GM18951 (cell line): ENCODE measurements around the gene SYTL2.

Experiments
- POLR2A ChIP-seq: IDR thresholded peaks from 4 replicates; pipeline ENCODE4 v1.6.1; 2011; ENCODE audit warnings: mild to moderate bottlenecking; ENCODE audit not compliant: insufficient read length, insufficient read depth; ENCODE audit errors: extremely low read depth
- in situ Hi-C: fragments of 300-500 bp; cut with MboI; formaldehyde crosslinking; loops from one replicate; pipeline ENCODE4 v1.12.0; 2022; ENCODE audit warnings: low sequenced_read_pairs, mixed read lengths, inconsistent platforms; ENCODE audit not compliant: unreplicated experiment

The SYTL2 gene

GRCh38 chr11:85737738-85738137 is 73.2 kb downstream of the SYTL2 start:
- in situ Hi-C loops, result no loop called here

GRCh38 chr11:85735876-85736460 is 75.0 kb downstream of the SYTL2 start:
- in situ Hi-C loops, result no loop called here

More at GRCh38 chr11:85737738-85738137, 73.2 kb downstream of the SYTL2 start:
- TF ChIP-seq POLR2A, result no peak

GRCh38 chr11:85732965-85733364 is 78.0 kb downstream of the SYTL2 start:
- in situ Hi-C loops, result no loop called here

More at GRCh38 chr11:85735876-85736460, 75.0 kb downstream of the SYTL2 start:
- no peak for TF ChIP-seq POLR2A

GRCh38 chr11:85726381-85726780 is 84.6 kb downstream of the SYTL2 start:
- in situ Hi-C loops, result no loop called here
- TF ChIP-seq POLR2A, result no peak

More at GRCh38 chr11:85732965-85733364, 78.0 kb downstream of the SYTL2 start:
- TF ChIP-seq POLR2A, result no peak

GRCh38 chr11:85725510-85726258 is 85.3 kb downstream of the SYTL2 start:
- TF ChIP-seq POLR2A, result no peak
- in situ Hi-C loops, result no loop called here

GRCh38 chr11:85724748-85725465 is 86.0 kb downstream of the SYTL2 start:
- TF ChIP-seq POLR2A, result no peak
- in situ Hi-C loops, result no loop called here

- in situ Hi-C loops, result no loop called here
Observed at GRCh38 chr11:85723088-85723487, 87.9 kb downstream of the SYTL2 start.

GRCh38 chr11:85721191-85721590 is 89.8 kb downstream of the SYTL2 start:
- no peak for TF ChIP-seq POLR2A
- in situ Hi-C loops, result no loop called here

More at GRCh38 chr11:85723088-85723487, 87.9 kb downstream of the SYTL2 start:
- no peak for TF ChIP-seq POLR2A

GRCh38 chr11:85718991-85719807 is 91.7 kb downstream of the SYTL2 start:
- TF ChIP-seq POLR2A, result no peak
- in situ Hi-C loops, result no loop called here

- in situ Hi-C loops, result no loop called here
- no peak for TF ChIP-seq POLR2A
Observed at GRCh38 chr11:85718126-85718943, 92.6 kb downstream of the SYTL2 start.

GRCh38 chr11:85717429-85717828 is 93.5 kb downstream of the SYTL2 start:
- in situ Hi-C loops, result no loop called here
- no peak for TF ChIP-seq POLR2A

GRCh38 chr11:85712953-85713352 is 98.0 kb downstream of the SYTL2 start:
- no peak for TF ChIP-seq POLR2A
- in situ Hi-C loops, result no loop called here

- in situ Hi-C loops, result no loop called here
Observed at GRCh38 chr11:85710917-85711316, 100.0 kb downstream of the SYTL2 start.

More at GRCh38 chr11:85710917-85711316, 100.0 kb downstream of the SYTL2 start:
- TF ChIP-seq POLR2A, result no peak
